Activated T-helper 1 cell treated with anti-CD3 and anti-CD28 coated beads, Interleukin-2, amount 50 U/mL, for 16 hours (primary cell): ENCODE data around the gene B4GALT5.

ENCODE experiments used
- DNase-seq, 2 donors: peaks; one replicate each; pipeline ENCODE4 v3.0.0-alpha.2; 2020; ENCODE audit warnings: low read depth in 1 of 2, low spot score in 1 of 2

The B4GALT5 gene

DNA sequence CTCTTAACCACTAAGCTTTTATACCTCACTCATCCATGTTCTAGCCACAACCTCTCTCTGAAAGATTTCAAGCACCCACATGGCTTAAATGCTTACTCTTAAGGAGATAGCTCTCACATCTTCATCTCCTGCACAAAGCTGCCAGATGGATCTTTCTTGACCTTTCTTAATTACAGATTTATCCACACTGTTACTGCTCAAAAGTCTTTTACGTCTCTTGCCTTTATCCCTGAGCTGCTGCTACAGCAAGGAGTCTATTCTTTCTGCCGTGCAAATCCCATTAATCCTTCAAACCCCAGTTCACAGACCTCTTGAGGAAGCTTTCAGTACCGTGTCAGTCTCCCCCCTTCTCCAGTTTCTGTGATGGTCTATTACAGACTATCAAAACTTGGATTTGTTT lies 54.6 kb downstream of the B4GALT5 start:
- DNase-seq = no peak

DNA sequence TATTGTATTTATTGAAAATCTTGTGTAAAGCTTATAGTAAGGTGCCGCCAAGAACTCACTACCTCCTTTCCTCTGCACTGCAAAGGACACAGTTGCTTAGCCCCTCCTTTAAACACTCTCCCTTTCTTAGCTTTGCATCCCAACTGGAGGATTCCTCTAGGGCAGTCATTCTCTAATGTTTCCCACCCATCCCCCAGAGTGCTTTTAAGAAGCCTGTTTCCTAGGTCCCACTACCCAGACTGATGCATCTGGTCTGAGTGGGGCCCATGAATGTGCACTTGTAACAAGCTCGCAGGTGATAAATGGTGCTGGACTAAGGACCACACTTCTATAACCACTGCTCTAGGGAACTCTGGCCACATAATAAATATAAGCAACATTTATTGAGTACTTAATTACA lies 55.2 kb downstream of the B4GALT5 start:
- no peak for DNase-seq

- DNase-seq = no peak
Observed at GRCh38 chr20:49657118-49657901, 56.4 kb downstream of the B4GALT5 start.

DNA sequence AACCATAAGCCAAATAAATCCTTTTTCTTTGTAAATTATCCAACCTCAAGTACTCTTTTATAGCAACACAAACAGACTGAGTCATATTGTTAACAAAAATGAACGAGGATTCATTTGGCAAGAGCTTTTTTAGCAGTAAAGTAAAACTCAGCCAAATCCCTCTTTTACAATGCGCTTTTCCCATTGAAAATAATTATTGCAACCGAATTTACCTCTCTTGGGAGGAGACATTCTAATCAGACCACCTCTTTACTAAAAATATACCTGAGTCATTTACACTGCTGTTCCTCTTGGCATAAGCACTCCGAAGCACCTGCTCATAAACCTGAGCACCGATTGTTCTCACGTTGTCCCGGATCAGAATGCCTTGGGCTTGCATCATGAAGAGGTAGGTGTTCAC lies 57.4 kb downstream of the B4GALT5 start:
- no peak for DNase-seq

DNA sequence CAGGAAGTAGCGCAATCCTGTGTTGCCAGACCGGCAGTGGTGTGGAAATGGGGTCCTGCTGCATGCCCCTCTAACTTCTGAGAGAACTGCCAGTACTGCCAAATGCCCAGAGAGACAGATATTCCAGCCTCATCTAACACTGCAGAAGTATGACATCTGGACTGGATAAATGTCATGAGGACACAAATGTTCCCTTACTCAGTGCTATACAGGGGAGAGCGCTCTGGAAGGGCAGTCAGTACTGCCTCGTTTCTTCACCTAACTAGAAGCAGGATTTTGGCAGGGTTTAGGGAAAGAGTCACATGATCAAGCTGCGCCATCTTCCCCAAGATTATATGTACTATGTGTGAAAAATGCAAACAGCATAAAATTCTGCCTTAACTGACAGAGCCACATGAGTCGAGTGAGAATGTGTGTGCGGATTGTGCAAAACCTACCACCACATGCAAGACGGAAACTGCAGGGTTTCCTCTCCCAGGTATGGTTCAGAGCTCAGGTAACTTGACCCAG lies 59.7 kb downstream of the B4GALT5 start:
- DNase-seq = no peak

GRCh38 chr20:49649672-49650071 lies 64.0 kb downstream of the B4GALT5 start:
- DNase-seq = no peak

GRCh38 chr20:49647550-49647949 lies 66.1 kb downstream of the B4GALT5 start:
- no peak for DNase-seq

- DNase-seq = no peak
Observed at GRCh38 chr20:49646528-49646927, 67.2 kb downstream of the B4GALT5 start.

DNA sequence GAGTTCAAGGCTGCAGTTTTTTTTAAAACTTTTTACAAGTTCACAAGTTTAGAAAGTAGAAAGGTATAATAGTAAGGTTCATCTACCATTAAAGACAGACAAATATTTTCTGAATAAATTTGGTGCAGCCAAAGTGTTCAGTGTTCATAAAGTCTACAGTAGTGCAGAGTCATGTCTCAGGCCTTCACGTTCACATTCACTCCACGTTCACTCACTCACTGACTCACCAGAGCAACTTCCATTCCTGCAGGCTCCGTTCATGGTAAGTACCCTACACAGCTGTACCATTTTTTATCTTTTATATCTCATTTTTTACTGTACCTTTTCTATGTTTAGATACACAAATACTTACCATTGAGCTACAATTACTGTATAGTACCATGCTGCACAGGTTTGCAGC lies 67.6 kb downstream of the B4GALT5 start:
- DNase-seq = no peak

DNA sequence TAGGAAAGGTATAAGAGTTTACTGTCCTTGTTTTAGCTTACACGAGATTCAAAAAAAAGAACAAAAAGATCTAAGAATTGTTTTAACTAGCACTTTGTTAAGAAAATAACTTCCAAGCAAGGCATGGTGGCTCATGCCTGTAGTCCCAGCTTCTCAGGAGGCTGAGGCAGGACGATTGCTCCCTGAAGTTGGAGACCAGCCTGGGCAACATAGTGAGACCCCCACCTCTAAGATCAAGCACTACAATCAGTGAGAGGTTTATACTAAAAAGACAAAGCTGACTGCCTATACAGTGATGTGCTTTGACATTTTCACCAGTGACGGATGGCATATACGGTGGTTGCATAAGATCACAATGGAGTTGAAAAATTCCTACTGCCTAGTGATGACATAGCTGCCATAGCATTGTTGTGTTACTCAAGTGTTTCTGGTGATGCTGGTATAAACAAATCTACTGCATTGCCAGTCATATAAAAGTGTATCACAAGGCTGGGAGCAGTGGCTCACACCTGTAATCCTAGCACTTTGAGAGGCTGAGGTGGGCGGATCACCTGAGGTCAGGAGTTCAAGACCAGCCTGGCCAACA lies 68.6 kb downstream of the B4GALT5 start:
- no peak for DNase-seq

- no peak for DNase-seq
Observed at GRCh38 chr20:49642816-49643215, 70.9 kb downstream of the B4GALT5 start.

GRCh38 chr20:49641683-49642656 lies 71.7 kb downstream of the B4GALT5 start:
- DNase-seq = no peak

DNA sequence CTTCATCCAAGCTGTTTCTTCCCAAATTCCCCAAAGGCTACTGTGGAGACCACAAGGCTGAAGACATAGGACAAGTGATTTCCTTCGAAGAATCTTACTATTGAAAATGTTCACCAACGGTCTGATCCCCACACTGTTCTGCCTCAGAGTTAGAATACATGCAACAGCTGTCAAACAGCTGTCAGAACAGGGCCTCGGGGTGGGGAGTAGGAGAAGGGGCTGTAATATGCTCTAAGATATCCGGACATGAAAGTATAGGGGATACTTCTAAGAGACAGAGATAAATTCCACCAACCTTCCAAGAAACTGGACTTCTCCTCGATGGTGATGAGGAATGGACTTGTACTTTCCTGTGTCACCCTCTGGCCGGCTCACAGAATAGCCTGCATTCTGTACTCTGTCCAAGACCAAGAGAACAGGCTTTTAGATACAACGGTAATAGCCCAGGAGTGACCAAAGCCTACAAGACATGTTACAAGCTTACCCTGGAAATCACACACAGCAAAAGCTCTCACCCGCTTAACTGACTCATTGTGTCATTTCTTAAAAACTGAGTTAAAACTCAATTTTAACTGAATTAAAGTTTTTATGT lies 76.5 kb downstream of the B4GALT5 start:
- no peak for DNase-seq

DNA sequence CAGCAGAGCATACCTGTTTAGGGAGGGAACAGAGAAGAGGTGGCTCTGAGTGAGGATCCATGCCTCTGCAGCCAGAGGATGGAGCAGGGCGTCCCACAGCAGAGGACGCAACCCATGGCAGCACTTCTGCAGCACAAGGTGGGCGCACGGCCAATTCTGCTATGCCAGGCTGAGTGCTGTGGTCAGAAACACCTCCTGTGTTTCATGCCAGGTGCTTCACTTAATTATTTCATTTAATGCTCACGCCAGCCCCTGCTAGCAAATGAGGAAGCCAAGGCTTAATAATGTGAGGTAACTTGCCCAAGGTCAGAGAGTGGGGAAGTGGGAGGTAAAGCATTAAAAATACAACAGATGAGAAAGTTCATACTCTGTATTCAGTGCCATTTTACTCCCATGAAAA lies 77.2 kb downstream of the B4GALT5 start:
- no peak for DNase-seq

DNA sequence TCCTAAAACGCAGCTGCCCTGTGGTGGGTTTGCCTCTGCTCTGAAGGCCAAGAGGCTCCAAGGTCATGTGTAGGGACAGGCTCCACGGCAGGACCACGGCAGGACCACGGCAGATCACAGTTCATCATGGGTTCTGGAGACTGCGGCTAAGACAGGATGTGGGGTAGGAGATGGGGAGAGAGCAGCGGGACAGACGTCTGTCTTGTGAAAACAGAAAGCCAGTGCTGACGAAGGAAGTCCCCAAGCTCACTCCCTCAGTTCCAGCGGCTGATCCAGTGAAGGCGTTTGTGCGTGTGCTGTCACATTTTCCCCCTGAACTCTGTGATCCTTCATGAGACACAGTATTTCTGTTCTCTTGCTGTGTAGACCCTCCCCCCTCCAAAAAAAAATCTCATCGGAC lies 77.8 kb downstream of the B4GALT5 start:
- DNase-seq = no peak

DNA sequence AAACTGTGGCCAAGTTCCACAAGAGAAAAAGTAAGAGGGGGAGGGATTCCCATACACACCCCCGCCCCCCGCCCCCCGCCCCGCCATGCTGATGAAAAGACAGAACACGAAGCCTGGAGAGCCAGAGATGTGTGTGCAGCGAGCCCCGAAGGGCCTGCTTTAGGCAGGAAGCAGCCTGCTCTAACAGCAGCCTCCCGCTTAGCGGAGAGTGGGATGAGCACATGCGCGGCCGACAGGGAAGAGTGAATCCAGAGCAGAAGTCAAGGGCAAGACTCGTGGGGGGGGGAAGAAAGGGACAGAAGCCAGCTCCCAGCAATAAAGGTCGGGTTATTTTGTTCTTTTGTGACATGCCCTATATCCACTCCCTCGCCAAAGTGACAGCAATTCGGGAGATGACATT lies 78.5 kb downstream of the B4GALT5 start:
- DNase-seq = no peak

DNA sequence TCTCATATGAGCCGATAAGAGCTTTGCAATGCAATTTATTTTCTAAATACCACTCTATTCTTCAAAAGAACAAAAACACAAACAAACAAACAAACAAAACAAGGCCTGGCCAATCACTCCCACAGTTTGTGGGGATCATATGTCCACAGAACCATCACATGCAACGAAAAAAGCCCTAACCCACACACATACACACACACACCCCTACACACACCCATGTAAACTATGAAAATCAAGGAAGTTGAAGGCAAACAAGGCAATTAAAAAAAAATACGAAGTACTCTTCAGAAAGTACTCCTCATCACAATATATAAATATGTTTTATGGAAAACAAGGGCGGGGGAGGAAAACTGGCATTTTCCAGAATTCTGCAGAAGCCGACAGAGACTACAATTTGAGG lies 79.6 kb downstream of the B4GALT5 start:
- no peak for DNase-seq

GRCh38 chr20:49633643-49634042 lies 80.0 kb downstream of the B4GALT5 start:
- no peak for DNase-seq

DNA sequence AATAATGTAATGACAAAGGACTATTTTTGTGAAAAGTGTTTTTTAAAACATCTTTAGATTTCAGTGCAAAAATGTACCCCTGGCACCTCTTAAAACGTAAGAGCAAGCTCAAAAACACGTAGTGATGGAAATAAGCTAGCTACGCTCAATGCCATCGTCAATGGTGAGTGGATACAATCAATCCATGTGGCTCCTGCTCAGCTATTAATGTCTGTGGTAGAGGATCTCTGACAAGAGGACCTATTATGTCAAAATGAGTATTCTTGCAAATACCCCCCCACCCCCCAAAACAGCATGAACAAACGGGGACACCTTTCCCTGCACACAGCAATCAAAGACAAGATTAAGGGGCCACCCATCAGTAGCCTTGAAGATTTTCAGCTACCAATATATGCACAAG lies 80.7 kb downstream of the B4GALT5 start:
- DNase-seq = no peak

DNA sequence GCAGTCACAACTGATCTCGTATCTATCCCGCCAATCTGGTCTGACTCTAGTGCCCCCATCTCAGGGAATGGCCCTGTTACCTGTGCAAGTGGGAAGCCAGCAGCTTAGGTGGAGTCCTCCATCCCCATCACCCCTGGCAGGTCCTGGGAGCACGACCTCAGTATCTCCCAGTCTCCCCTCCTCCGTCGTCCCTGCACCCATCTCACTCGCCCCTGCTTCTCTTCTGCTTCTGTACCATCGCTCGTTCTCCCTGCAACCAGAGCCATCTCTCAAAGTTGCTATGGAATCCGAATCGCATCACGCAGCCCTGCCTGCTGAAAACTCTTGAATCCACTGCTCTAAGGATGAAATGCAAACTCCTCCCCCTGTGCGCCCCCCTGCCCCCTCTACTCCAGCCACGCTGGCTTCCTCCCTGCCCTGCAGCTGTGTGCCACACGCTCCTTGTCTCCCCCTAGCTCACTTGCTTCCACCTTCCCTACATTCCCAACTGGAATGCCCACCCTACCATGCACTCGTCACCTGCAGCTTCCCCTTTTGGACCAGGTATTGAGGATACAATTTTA lies 81.7 kb downstream of the B4GALT5 start:
- DNase-seq = no peak
